Activated T-helper 1 cell treated with anti-CD3 and anti-CD28 coated beads, Interleukin-12 subunit alpha, Interleukin-12 subunit beta, Interleukin-2, Interleukin-4 antibody, amounts not matched to agents 30 ng/mL and 10 ng/mL and 1 ng/mL, durations not matched to agents 14 hours and 24 hours and 36 hours (primary cell): ENCODE data around the gene USP47. TPM values are rescaled to one million over a fixed set of nuclear protein-coding genes. Genes with fewer than 3 reads are reported as not detected.

Experiments
- DNase-seq: peaks from one replicate; pipeline ENCODE4 v3.0.0; 2021; ENCODE audit warnings: low spot score
- H3K27ac Mint-ChIP-seq: one replicate; pipeline ENCODE4 v1.8.0; 2021; ENCODE audit warnings: mild to moderate bottlenecking, mixed read lengths
- H3K27me3 Mint-ChIP-seq: one replicate; pipeline ENCODE4 v1.8.0; 2022; ENCODE audit warnings: mild to moderate bottlenecking, moderate library complexity, mixed read lengths; ENCODE audit not compliant: insufficient read depth
- H3K36me3 Mint-ChIP-seq: one replicate; pipeline ENCODE4 v1.8.0; 2021; ENCODE audit warnings: low read depth, mixed read lengths
- H3K4me1 Mint-ChIP-seq: one replicate; pipeline ENCODE4 v1.8.0; 2021; ENCODE audit warnings: low read depth, mixed read lengths
- H3K4me3 Mint-ChIP-seq: one replicate; pipeline ENCODE4 v1.8.0; 2021; ENCODE audit warnings: mild to moderate bottlenecking, moderate library complexity, mixed read lengths
- H3K9me3 Mint-ChIP-seq: one replicate; pipeline ENCODE4 v1.8.0; 2021; ENCODE audit warnings: mixed read lengths
- intact Hi-C: fragments of 100-400 bp; cut with micrococcal nuclease; formaldehyde crosslinking; loops from one replicate; pipeline ENCODE4 v1.15.1; 2024
- total RNA-seq: library from RNA; stranded (reverse); gene quantifications from 2 replicates; pipeline ENCODE4 v1.2.3, GENCODE V29; 2022

The USP47 gene
- total RNA-seq, 1 donor from 2014 or later: 52.0 TPM

- no peak for DNase-seq
- Mint-ChIP-seq H3K4me1 (no peaks in the 10 kb centered on the region), H3K36me3 (no peaks in the 10 kb centered on the region), H3K27ac (no peak overlapping the region), H3K9me3 (no peaks in the 10 kb centered on the region), H3K4me3 (no peak overlapping the region), H3K27me3 (no peaks in the 10 kb centered on the region)
- intact Hi-C loops: no loop called here
These were observed 135.6 kb downstream of the USP47 start for GRCh38 chr11:11977206-11977938.

GRCh38 chr11:11978098-11978637, 136.4 kb downstream of the USP47 start:
- no peaks in the 10 kb centered on the region for H3K4me1 Mint-ChIP-seq
- no peaks in the 10 kb centered on the region for H3K9me3 Mint-ChIP-seq
- no peak for DNase-seq
- H3K36me3 Mint-ChIP-seq: no peaks in the 10 kb centered on the region
- intact Hi-C loops: no loop called here
- H3K27ac Mint-ChIP-seq: no peak overlapping the region
- H3K27me3 Mint-ChIP-seq: no peaks in the 10 kb centered on the region
- no peak overlapping the region for H3K4me3 Mint-ChIP-seq

GRCh38 chr11:11978792-11979487, 137.2 kb downstream of the USP47 start:
- Mint-ChIP-seq H3K36me3 (no peaks in the 10 kb centered on the region), H3K9me3 (no peaks in the 10 kb centered on the region), H3K27me3 (no peaks in the 10 kb centered on the region), H3K27ac (no peak overlapping the region), H3K4me3 (no peak overlapping the region), H3K4me1 (no peaks in the 10 kb centered on the region)
- no peak for DNase-seq
- intact Hi-C loops: no loop called here

- no peaks in the 10 kb centered on the region for H3K36me3 Mint-ChIP-seq
These were observed 137.8 kb downstream of the USP47 start for GRCh38 chr11:11979488-11980117.

GRCh38 chr11:11980200-11980599, 138.4 kb downstream of the USP47 start:
- H3K9me3 Mint-ChIP-seq: no peaks in the 10 kb centered on the region
- H3K27me3 Mint-ChIP-seq: no peaks in the 10 kb centered on the region
- no peak for DNase-seq
- no peaks in the 10 kb centered on the region for H3K4me1 Mint-ChIP-seq
- H3K36me3 Mint-ChIP-seq: no peaks in the 10 kb centered on the region
- no peak overlapping the region for H3K27ac Mint-ChIP-seq
- intact Hi-C loops: no loop called here
- no peak overlapping the region for H3K4me3 Mint-ChIP-seq

More at GRCh38 chr11:11979488-11980117, 137.8 kb downstream of the USP47 start:
- Mint-ChIP-seq H3K4me1 (no peaks in the 10 kb centered on the region), H3K9me3 (no peaks in the 10 kb centered on the region), H3K27me3 (no peaks in the 10 kb centered on the region), H3K27ac (no peak overlapping the region), H3K4me3 (no peak overlapping the region)
- DNase-seq: no peak
- intact Hi-C loops: no loop called here

- no peak overlapping the region for H3K4me3 Mint-ChIP-seq
- no peak for DNase-seq
- H3K27ac Mint-ChIP-seq: no peak overlapping the region
- H3K9me3 Mint-ChIP-seq: no peaks in the 10 kb centered on the region
- H3K4me1 Mint-ChIP-seq: no peaks in the 10 kb centered on the region
- no peaks in the 10 kb centered on the region for H3K27me3 Mint-ChIP-seq
- intact Hi-C loops: no loop called here
- H3K36me3 Mint-ChIP-seq: no peaks in the 10 kb centered on the region
These were observed 139.1 kb downstream of the USP47 start for GRCh38 chr11:11980841-11981308.

GRCh38 chr11:11981364-11981763, 139.6 kb downstream of the USP47 start:
- intact Hi-C loops: no loop called here
- Mint-ChIP-seq H3K4me3 (no peak overlapping the region), H3K4me1 (no peaks in the 10 kb centered on the region), H3K27me3 (no peaks in the 10 kb centered on the region), H3K27ac (no peak overlapping the region), H3K36me3 (no peaks in the 10 kb centered on the region), H3K9me3 (no peaks in the 10 kb centered on the region)
- DNase-seq: no peak

GRCh38 chr11:11981840-11982239, 140.1 kb downstream of the USP47 start:
- no peak for DNase-seq
- no peak overlapping the region for H3K27ac Mint-ChIP-seq

GRCh38 chr11:11982461-11982860, 140.7 kb downstream of the USP47 start:
- intact Hi-C loops: no loop called here
- Mint-ChIP-seq H3K27ac (no peak overlapping the region), H3K4me1 (peaks cover under 1% of the 10 kb centered on the region), H3K27me3 (peaks cover under 1% of the 10 kb centered on the region), H3K36me3 (no peaks in the 10 kb centered on the region), H3K9me3 (no peaks in the 10 kb centered on the region), H3K4me3 (no peak overlapping the region)
- no peak for DNase-seq

More at GRCh38 chr11:11981840-11982239, 140.1 kb downstream of the USP47 start:
- no peaks in the 10 kb centered on the region for H3K36me3 Mint-ChIP-seq
- H3K4me3 Mint-ChIP-seq: no peak overlapping the region
- H3K9me3 Mint-ChIP-seq: no peaks in the 10 kb centered on the region
- no peaks in the 10 kb centered on the region for H3K4me1 Mint-ChIP-seq
- H3K27me3 Mint-ChIP-seq: no peaks in the 10 kb centered on the region
- intact Hi-C loops: no loop called here

GRCh38 chr11:11982975-11983374, 141.2 kb downstream of the USP47 start:
- no peak for DNase-seq
- H3K9me3 Mint-ChIP-seq: no peaks in the 10 kb centered on the region
- H3K36me3 Mint-ChIP-seq: no peaks in the 10 kb centered on the region
- intact Hi-C loops: no loop called here
- H3K4me3 Mint-ChIP-seq: no peak overlapping the region
- H3K4me1 Mint-ChIP-seq: peaks cover 6% of the 10 kb centered on the region
- H3K27me3 Mint-ChIP-seq: peaks cover 2% of the 10 kb centered on the region
- H3K27ac Mint-ChIP-seq: no peak overlapping the region

GRCh38 chr11:11983427-11983826, 141.7 kb downstream of the USP47 start:
- peaks cover 10% of the 10 kb centered on the region for H3K4me1 Mint-ChIP-seq
- H3K27ac Mint-ChIP-seq: no peak overlapping the region
- DNase-seq: no peak
- H3K27me3 Mint-ChIP-seq: peaks cover 2% of the 10 kb centered on the region
- no peaks in the 10 kb centered on the region for H3K9me3 Mint-ChIP-seq
- no peaks in the 10 kb centered on the region for H3K36me3 Mint-ChIP-seq
- intact Hi-C loops: no loop called here
- no peak overlapping the region for H3K4me3 Mint-ChIP-seq

- DNase-seq: no peak
- peaks cover 10% of the 10 kb centered on the region for H3K4me1 Mint-ChIP-seq
- H3K9me3 Mint-ChIP-seq: no peaks in the 10 kb centered on the region
- H3K27me3 Mint-ChIP-seq: peaks cover 2% of the 10 kb centered on the region
- no peak overlapping the region for H3K27ac Mint-ChIP-seq
- no peaks in the 10 kb centered on the region for H3K36me3 Mint-ChIP-seq
- intact Hi-C loops: no loop called here
- no peak overlapping the region for H3K4me3 Mint-ChIP-seq
These were observed 142.8 kb downstream of the USP47 start for GRCh38 chr11:11984563-11984962.
